Heart right ventricle (tissue), 16 donors: Measurements from ENCODE around the gene DYNLL2. TPM values are rescaled to one million over a fixed set of nuclear protein-coding genes. Genes with fewer than 3 reads are reported as not detected.
A peak's percentile ranks its signal among the peaks of the same experiment; 100 is the strongest.

Experiments
- ATAC-seq, 8 donors: fragments of 200-7000 bp; cut with Tn5 transposase; one replicate each; pipeline ENCODE4 v1.9.1; 2020; ENCODE audit warnings: mild to moderate bottlenecking in 8 of 8, moderate library complexity in 8 of 8, moderate number of reproducible peaks in 1 of 8
- DNase-seq, 2 donors: peaks; one replicate each; pipeline ENCODE4 v3.0.0-alpha.2; 2020
- H3K27ac ChIP-seq, 10 donors: fragments of 200-600 bp; sonication (generic) in 2 of 10; one replicate each; pipeline versions ENCODE4 v1.5.0 to v1.8.0; 2020 to 2022; ENCODE audit warnings: mild to moderate bottlenecking in 3 of 10
- H3K27me3 ChIP-seq, 7 donors: fragments of 200-600 bp; one replicate each; pipeline ENCODE4 v1.8.0; 2021 to 2022; ENCODE audit warnings: mild to moderate bottlenecking in 2 of 7
- H3K36me3 ChIP-seq, 9 donors: fragments of 200-600 bp; sonication (generic) in 1 of 9; one replicate each; pipeline versions ENCODE4 v1.5.0 to v1.8.0; 2020 to 2022; ENCODE audit warnings: mild to moderate bottlenecking in 2 of 9
- H3K4me1 ChIP-seq, 9 donors: fragments of 200-600 bp; sonication (generic) in 1 of 9; one replicate each; pipeline versions ENCODE4 v1.5.0 to v1.8.0; 2020 to 2022; ENCODE audit warnings: mild to moderate bottlenecking in 4 of 9
- H3K4me3 ChIP-seq, 10 donors: fragments of 200-600 bp; sonication (generic) in 2 of 10; one replicate each; pipeline versions ENCODE4 v1.5.0 to v1.8.0; 2020 to 2022; ENCODE audit warnings: mild to moderate bottlenecking in 7 of 10, moderate library complexity in 2 of 10
- H3K9me3 ChIP-seq, 11 donors: fragments of 200-600 bp in 10 of 11; sonication (generic) in 2 of 11; one replicate each; pipeline versions ENCODE4 v1.5.0 to v1.8.0; 2013 to 2022; ENCODE audit warnings: mild to moderate bottlenecking in 2 of 11, control low read depth in 1 of 11, moderate library complexity in 1 of 11
- WGBS, 2 donors: extraction: QIAGEN DNeasy Blood & Tissue Kit; methylation state at CpG; one replicate each; pipeline ENCODE4 v1.1.7; 2013; ENCODE audit warnings: inconsistent platforms in 1 of 2; 5-methylcytosine and 5-hydroxymethylcytosine counted together
- intact Hi-C, 10 donors: fragments of 100-400 bp; cut with DNase I; formaldehyde crosslinking; loops; one replicate each; pipeline versions ENCODE4 v1.11.1 to v1.14.2; 2022
- polyA plus RNA-seq, 2 donors: library from polyadenylated mRNA; stranded (reverse); fragments of 200-250 nt; gene quantifications; one replicate each; pipeline ENCODE4 v1.2.3, GENCODE V29; 2013
- total RNA-seq, 10 donors: library from RNA; stranded (reverse); fragmentation: NEBNext Ultra II Directional in 3 of 10; extraction: Animal tissue kit (Norgen Biotek cat#: 25700) in 3 of 10; gene quantifications; one replicate each; pipeline versions ENCODE4 v1.2.1 to v1.2.4, GENCODE V29; 2021 to 2023
- TF ChIP-seq, protein P1 (sequence below), 9 donors: fragments of 200-600 bp; sonication (generic) in 2 of 9; IDR thresholded peaks; one replicate each; pipeline versions ENCODE4 v1.5.0 to v1.8.0; 2021 to 2022; ENCODE audit warnings: antibody characterized with exemption in 9 of 9, mild to moderate bottlenecking in 5 of 9, moderate library complexity in 1 of 9
- donor health status: Arrhythmogenic right ventricular cardiomyopathy.
- donor health status: ischemic (EF 13 %, LVEDD 7.1; RV severe dilation, severe dysfunction).
- donor health status: healthy with polysubstance abuse.
- donor health status: DM: no; HTN: yes; CAD: no.
- donor health status: DM: no; HTN: no; CAD: no.
- donor health status: ischemic (EF 25% LVEDD 6.9; RV normal size, moderate dysfunction).
- donor health status: ischemic (EF 25% LVEDD 5.7; RV mildly dilated, moderate dysfunction).
- donor health status: healthy.
- donor health status: DM: yes; HTN: yes; CAD: no.
- donor health status: Ischemic cardiomyopathy.
- donor health status: ischemic (EF 35%, LVEDD 5.7; RV mildly dilated, moderate dysfunction).
- donor health status: nonischemic (EF 11% LVEDD 7.7; RV severe dilation, severe dysfunction).
- donor health status: DM: yes; HTN: yes; CAD: no.
- donor health status: PGD.
- donor health status: ischemic (EF 29% LVEDD 5.4; RV normal size, mild dysfunction).
- donor health status: nonischemic (EF 23%, LVEDD 6.1; RV moderate dilation, normal function).

The DYNLL2 gene
- total and polyA plus RNA-seq, 12 donors = 45.3 to 105 (median 79.6) TPM

DNA sequence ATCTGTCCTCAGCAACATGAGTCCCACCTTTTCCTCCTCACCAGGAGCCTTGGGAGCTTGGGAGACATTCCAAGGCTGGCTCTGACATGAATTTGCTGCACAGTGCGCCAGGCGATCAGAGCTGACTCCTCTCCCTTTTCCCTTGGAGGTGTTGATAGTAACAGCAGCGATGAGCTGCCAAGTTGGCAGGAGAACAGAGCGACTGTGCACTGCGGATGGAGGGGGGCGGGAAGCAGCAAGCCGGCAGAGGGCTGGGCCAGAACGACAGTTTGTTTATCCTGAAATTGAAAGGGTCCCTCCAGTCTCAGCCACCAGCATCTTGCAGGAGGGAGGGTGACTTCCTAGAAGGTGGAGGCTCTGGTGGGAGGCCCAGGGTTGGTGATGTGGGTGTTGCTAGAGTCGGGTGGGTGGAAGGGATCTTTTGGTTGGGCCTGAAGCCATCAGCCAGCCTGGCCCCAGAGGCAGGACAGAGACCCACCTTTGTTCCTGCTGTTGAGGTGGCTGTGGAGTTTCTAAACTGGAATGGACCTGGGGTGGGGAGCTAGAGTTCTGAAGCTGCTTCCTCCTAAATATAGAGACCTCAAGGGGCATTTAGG is 22.5 kb upstream of the DYNLL2 start:
- ATAC-seq = peak; percentile 78 to 96 (median 94)
- no peaks in the 10 kb centered on the region for H3K36me3 ChIP-seq
- no peak overlapping the region for H3K4me3 ChIP-seq
- 7 to 9% methylated on average over 9 of the region's 9 CpGs for WGBS, 2 donors
- TF ChIP-seq, protein P1, sequence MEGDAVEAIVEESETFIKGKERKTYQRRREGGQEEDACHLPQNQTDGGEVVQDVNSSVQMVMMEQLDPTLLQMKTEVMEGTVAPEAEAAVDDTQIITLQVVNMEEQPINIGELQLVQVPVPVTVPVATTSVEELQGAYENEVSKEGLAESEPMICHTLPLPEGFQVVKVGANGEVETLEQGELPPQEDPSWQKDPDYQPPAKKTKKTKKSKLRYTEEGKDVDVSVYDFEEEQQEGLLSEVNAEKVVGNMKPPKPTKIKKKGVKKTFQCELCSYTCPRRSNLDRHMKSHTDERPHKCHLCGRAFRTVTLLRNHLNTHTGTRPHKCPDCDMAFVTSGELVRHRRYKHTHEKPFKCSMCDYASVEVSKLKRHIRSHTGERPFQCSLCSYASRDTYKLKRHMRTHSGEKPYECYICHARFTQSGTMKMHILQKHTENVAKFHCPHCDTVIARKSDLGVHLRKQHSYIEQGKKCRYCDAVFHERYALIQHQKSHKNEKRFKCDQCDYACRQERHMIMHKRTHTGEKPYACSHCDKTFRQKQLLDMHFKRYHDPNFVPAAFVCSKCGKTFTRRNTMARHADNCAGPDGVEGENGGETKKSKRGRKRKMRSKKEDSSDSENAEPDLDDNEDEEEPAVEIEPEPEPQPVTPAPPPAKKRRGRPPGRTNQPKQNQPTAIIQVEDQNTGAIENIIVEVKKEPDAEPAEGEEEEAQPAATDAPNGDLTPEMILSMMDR (IDR thresholded peaks at IDR 0.05) = no peak
- DNase-seq = peak; percentile 62 to 68
- peaks cover 0 to 19% (median 12%) of the 10 kb centered on the region in 9 donors for H3K4me1 ChIP-seq
- H3K27me3 ChIP-seq = peaks cover 0 to 3% (median 0%) of the 10 kb centered on the region in 7 donors
- H3K9me3 ChIP-seq = no peaks in the 10 kb centered on the region
- peak overlapping the region in 1 of 10 donors; percentile 22 for H3K27ac ChIP-seq
- intact Hi-C loops = loop anchor here in 1 of 10 donors (10.0 kb wide), 1 partner anchor 46 kb away; no protein-coding TSS in a partner anchor

DNA sequence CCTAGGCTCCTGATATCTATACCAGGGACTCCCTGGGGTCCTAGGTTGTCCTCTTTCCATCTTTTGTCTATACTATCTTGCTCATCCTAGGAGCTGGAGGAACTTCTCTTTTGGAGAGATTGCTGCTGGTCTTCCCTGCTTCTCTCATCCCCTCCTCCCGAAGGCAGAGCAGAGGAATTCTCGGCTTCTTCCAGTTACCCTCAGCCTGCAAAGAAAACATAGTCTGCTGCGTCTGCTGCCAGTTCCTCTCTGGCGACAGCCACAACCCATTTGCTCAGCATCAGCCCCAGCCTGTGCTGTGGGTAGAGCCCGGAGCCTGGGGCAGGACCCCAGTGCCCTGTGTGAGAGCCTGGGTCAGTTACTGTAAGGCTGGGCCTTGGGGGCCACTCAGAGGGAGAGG is 21.5 kb upstream of the DYNLL2 start:
- Histone ChIP-seq H3K36me3 (no peaks in the 10 kb centered on the region), H3K4me3 (no peak overlapping the region), H3K27me3 (peaks cover 0 to 3% (median 0%) of the 10 kb centered on the region in 7 donors), H3K27ac (no peak overlapping the region), H3K9me3 (no peaks in the 10 kb centered on the region), H3K4me1 (peaks cover 0 to 19% (median 12%) of the 10 kb centered on the region in 9 donors)
- WGBS, 2 donors = 76 to 78% methylated on average over 5 of the region's 5 CpGs
- intact Hi-C loops = loop anchor here in 1 of 10 donors (10.0 kb wide), 1 partner anchor 47 kb away; no protein-coding TSS in a partner anchor
- ATAC-seq (no peak), DNase-seq (no peak)
- TF ChIP-seq, protein P1 (IDR thresholded peaks at IDR 0.05) = no peak

DNA sequence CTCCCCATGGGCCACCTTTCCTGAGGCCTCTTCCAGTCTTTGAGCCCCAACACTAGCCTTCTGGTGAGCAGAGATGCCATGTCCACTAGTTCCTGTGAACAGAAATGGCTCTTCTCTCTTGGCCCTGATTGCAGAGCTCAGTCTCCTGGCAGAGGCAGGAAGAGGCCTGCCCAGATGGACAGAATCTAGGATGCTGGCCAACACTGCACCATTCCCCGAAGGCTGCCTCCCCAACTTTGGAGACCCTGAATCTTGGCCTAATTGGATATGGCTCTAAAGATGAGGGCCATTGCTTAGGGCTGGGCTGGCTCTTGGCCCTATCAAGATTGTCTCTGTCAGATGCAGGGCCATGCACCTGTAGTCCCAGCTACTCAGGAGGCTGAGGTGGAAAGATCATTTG is 18.0 kb upstream of the DYNLL2 start:
- Histone ChIP-seq H3K4me1 (peaks cover 0 to 12% (median 7%) of the 10 kb centered on the region in 9 donors), H3K9me3 (no peaks in the 10 kb centered on the region), H3K27me3 (no peaks in the 10 kb centered on the region), H3K27ac (no peak overlapping the region), H3K4me3 (no peak overlapping the region), H3K36me3 (no peaks in the 10 kb centered on the region)
- DNase-seq (no peak), ATAC-seq (peak in 1 of 8 donors; percentile 20)
- intact Hi-C loops = loop anchor here in 1 of 10 donors (10.0 kb wide), 1 partner anchor 50 kb away; no protein-coding TSS in a partner anchor
- TF ChIP-seq, protein P1 (IDR thresholded peaks at IDR 0.05) = no peak
- WGBS, 2 donors = 47 to 59% methylated on average over 1 of the region's 1 CpG

DNA sequence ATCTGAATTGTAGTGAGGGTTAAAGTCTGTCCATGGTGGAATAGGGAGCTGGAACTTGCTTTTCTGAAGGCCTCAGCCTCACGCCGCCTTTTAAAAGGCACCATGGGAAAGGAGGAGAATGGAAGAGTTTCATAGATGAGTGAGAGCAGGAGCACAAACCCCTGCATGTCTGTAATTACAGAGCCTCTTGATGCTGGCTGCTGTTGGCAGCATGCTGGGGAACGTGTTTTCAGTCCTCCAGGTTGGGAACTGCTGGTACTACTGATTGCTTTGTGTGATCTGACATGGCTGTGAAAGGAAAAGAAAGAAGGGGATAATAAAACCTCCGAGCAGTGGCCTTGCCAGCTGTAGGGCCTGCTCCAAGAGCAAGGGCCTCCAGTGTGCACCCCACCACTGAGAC is 16.8 kb upstream of the DYNLL2 start:
- intact Hi-C loops = loop anchor here in 1 of 10 donors (10.0 kb wide), 1 partner anchor 52 kb away; no protein-coding TSS in a partner anchor
- Histone ChIP-seq H3K27ac (peak overlapping the region in 1 of 10 donors; percentile 5), H3K36me3 (no peaks in the 10 kb centered on the region), H3K27me3 (peaks cover 0 to 9% (median 0%) of the 10 kb centered on the region in 7 donors), H3K9me3 (no peaks in the 10 kb centered on the region), H3K4me1 (peaks cover 0 to 5% (median 0%) of the 10 kb centered on the region in 9 donors), H3K4me3 (no peak overlapping the region)
- whole genome bisulfite sequencing, 2 donors = 49% methylated on average over 4 of the region's 4 CpGs
- ATAC-seq (peak in 3 of 8 donors; percentile 49 to 85 (median 57)), DNase-seq (no peak)
- TF ChIP-seq, protein P1 (IDR thresholded peaks at IDR 0.05) = no peak
